Measurements from ENCODE around the gene PHACTR1.

DNA sequence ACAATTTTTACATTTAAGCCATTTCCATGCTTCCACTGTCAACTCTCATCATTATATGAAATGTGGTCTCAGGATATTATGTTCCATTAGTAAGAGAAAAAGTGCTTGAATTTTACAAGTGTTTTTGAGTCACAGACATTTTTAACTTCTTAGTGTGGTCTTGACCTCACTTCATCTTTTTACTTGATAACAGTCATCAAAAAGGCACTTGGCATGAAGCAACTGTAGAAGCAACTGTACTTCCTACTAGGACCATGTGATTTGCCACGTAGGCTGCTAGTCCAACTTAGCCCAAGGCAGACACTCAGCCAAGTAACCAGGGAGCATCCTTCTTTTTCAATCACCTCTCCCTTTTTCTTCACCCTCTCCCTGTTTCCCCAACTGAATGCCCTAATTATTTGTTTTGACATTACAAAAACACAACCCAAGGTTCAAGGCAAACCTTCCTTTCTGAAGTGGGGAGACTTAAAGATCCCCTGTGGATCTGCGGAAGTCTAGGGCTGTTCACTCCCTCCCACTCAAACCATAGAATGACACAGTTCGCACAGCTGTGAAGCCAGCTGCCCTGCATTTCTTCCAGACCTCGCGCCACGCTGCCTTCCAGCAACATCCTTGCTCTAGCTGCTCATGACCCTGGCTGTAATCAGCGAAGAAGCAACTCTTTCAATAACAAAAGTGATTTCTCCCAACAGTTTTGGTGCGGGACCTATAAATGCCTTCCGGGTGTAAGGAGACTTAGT, 45.0 kb downstream of the PHACTR1 start:
- TF ChIP-seq YY1 (IDR thresholded peaks at IDR 0.05; ENCODE audit: low read depth): no peak
- TF ChIP-seq, protein P1, sequence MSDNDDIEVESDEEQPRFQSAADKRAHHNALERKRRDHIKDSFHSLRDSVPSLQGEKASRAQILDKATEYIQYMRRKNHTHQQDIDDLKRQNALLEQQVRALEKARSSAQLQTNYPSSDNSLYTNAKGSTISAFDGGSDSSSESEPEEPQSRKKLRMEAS (IDR thresholded peaks at IDR 0.05): no peak
- TF ChIP-seq EP300 (IDR thresholded peaks at IDR 0.05; ENCODE audit: borderline replicate concordance): no peak
- TF ChIP-seq FOXM1 (IDR thresholded peaks at IDR 0.05; ENCODE audit: borderline replicate concordance, low read depth): no peak
- TF ChIP-seq CREB1 (IDR thresholded peaks at IDR 0.05; ENCODE audit: low read depth): no peak
- TF ChIP-seq EGR1 (IDR thresholded peaks at IDR 0.05): no peak
- TF ChIP-seq RAD21 (IDR thresholded peaks at IDR 0.05; ENCODE audit: low read depth): no peak
- TF ChIP-seq, protein P2, sequence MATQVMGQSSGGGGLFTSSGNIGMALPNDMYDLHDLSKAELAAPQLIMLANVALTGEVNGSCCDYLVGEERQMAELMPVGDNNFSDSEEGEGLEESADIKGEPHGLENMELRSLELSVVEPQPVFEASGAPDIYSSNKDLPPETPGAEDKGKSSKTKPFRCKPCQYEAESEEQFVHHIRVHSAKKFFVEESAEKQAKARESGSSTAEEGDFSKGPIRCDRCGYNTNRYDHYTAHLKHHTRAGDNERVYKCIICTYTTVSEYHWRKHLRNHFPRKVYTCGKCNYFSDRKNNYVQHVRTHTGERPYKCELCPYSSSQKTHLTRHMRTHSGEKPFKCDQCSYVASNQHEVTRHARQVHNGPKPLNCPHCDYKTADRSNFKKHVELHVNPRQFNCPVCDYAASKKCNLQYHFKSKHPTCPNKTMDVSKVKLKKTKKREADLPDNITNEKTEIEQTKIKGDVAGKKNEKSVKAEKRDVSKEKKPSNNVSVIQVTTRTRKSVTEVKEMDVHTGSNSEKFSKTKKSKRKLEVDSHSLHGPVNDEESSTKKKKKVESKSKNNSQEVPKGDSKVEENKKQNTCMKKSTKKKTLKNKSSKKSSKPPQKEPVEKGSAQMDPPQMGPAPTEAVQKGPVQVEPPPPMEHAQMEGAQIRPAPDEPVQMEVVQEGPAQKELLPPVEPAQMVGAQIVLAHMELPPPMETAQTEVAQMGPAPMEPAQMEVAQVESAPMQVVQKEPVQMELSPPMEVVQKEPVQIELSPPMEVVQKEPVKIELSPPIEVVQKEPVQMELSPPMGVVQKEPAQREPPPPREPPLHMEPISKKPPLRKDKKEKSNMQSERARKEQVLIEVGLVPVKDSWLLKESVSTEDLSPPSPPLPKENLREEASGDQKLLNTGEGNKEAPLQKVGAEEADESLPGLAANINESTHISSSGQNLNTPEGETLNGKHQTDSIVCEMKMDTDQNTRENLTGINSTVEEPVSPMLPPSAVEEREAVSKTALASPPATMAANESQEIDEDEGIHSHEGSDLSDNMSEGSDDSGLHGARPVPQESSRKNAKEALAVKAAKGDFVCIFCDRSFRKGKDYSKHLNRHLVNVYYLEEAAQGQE (IDR thresholded peaks at IDR 0.05; ENCODE audit: low read depth): no peak
- TF ChIP-seq, protein P3, sequence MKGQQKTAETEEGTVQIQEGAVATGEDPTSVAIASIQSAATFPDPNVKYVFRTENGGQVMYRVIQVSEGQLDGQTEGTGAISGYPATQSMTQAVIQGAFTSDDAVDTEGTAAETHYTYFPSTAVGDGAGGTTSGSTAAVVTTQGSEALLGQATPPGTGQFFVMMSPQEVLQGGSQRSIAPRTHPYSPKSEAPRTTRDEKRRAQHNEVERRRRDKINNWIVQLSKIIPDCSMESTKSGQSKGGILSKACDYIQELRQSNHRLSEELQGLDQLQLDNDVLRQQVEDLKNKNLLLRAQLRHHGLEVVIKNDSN (IDR thresholded peaks at IDR 0.05): no peak
- TF ChIP-seq CEBPB (IDR thresholded peaks at IDR 0.05): no peak
- TF ChIP-seq TAF1 (IDR thresholded peaks at IDR 0.05; ENCODE audit: low read depth): no peak

All from Ishikawa (cell line).